ENCODE data around the gene TMEM63B.

Gene TMEM63B

GRCh38 chr6:44079672-44080071, 47.7 kb upstream of the TMEM63B start:
- no peak overlapping the region for H3K4me3 ChIP-seq (ENCODE audit: low read length, poor library complexity, severe bottlenecking)
- no peaks in the 10 kb centered on the region for H4K20me1 ChIP-seq (ENCODE audit: insufficient read depth, low read length, poor library complexity, severe bottlenecking)
- no peaks in the 10 kb centered on the region for H3K9me3 ChIP-seq (ENCODE audit: insufficient read depth, low read depth, low read length)
- peaks cover 19% of the 10 kb centered on the region for H3K4me1 ChIP-seq (ENCODE audit: insufficient read depth, low read length, poor library complexity, severe bottlenecking)
- H3K27me3 ChIP-seq (ENCODE audit: insufficient read depth, low read length, poor library complexity, severe bottlenecking): no peaks in the 10 kb centered on the region
- peak overlapping the region; percentile 52; the same call in 1 of the 2 replicates for H2AFZ ChIP-seq (ENCODE audit: low read length)
- H3K79me2 ChIP-seq (ENCODE audit: insufficient read depth, low read length): no peaks in the 10 kb centered on the region
- no peak overlapping the region for H3K4me2 ChIP-seq (ENCODE audit: low read depth, low read length, poor library complexity, severe bottlenecking)
- H3K36me3 ChIP-seq (ENCODE audit: insufficient read depth, low read length): no peaks in the 10 kb centered on the region
- H3K9ac ChIP-seq (ENCODE audit: low read depth, low read length, poor library complexity, severe bottlenecking): no peak overlapping the region
- H3K9me2 ChIP-seq (replicated peaks; ENCODE audit: low read depth, low read length): no peaks in the 10 kb centered on the region
- TF ChIP-seq EZH2phosphoT487 (IDR thresholded peaks at IDR 0.05; ENCODE audit: borderline replicate concordance): no peak
- TF ChIP-seq, protein P1, sequence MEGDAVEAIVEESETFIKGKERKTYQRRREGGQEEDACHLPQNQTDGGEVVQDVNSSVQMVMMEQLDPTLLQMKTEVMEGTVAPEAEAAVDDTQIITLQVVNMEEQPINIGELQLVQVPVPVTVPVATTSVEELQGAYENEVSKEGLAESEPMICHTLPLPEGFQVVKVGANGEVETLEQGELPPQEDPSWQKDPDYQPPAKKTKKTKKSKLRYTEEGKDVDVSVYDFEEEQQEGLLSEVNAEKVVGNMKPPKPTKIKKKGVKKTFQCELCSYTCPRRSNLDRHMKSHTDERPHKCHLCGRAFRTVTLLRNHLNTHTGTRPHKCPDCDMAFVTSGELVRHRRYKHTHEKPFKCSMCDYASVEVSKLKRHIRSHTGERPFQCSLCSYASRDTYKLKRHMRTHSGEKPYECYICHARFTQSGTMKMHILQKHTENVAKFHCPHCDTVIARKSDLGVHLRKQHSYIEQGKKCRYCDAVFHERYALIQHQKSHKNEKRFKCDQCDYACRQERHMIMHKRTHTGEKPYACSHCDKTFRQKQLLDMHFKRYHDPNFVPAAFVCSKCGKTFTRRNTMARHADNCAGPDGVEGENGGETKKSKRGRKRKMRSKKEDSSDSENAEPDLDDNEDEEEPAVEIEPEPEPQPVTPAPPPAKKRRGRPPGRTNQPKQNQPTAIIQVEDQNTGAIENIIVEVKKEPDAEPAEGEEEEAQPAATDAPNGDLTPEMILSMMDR (conservative IDR thresholded peaks at IDR 0.05; ENCODE audit: low read length): no peak
- H3F3A ChIP-seq (ENCODE audit: low read depth): no peaks in the 10 kb centered on the region

DNA sequence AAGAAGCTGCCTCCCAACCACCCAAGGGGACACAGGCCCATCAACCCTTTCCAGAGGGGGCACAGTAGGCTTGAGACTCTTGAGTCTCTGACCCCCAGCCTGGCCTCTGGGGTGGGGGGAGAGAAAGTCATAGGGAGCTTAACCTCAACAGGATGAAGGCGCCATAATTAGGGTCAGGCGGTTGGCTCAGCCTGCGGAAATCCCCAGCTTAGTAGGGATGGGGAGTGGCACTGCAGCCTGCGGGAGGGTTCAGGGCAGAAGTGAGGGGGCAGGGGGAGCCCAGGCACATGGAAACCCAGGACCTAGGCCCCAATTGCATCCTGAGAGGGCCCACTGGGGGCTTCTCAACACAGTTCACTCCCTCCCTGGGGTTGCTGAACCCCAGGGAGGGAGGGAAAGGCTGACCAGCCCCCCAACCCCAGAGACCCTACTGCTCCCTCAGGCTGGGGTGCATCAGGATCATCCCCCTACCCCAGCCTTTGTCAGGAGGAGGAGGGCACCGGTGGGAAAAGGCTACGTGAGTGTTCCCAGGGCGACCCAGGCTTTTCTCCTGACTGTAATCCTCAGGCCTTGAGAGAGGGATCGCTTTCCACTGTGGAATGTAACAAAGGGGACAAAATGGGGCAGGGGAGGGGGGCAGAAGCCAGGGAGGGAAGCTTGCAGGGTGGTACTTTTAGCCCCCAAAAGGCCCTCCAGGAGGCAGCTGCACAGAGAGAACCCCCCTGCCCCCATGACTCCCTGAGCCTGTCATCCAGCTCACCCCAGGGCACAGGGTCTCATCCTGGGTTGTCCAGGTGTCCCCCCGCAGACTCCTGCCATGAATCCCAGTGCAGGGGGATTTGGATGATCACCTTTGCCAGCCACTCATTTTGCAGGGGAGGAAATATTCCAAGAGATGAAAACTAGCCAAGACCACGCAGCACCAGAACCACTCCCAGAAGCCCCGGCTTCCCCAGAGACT, 46.5 kb upstream of the TMEM63B start:
- no peaks in the 10 kb centered on the region for H3K27me3 ChIP-seq (ENCODE audit: insufficient read depth, low read length, poor library complexity, severe bottlenecking)
- no peaks in the 10 kb centered on the region for H3K36me3 ChIP-seq (ENCODE audit: insufficient read depth, low read length)
- no peaks in the 10 kb centered on the region for H3K9me3 ChIP-seq (ENCODE audit: insufficient read depth, low read depth, low read length)
- no peak overlapping the region for H3K4me2 ChIP-seq (ENCODE audit: low read depth, low read length, poor library complexity, severe bottlenecking)
- H3K79me2 ChIP-seq (ENCODE audit: insufficient read depth, low read length): no peaks in the 10 kb centered on the region
- no peaks in the 10 kb centered on the region for H3K9me2 ChIP-seq (replicated peaks; ENCODE audit: low read depth, low read length)
- no peak overlapping the region for H2AFZ ChIP-seq (ENCODE audit: low read length)
- TF ChIP-seq EZH2phosphoT487 (IDR thresholded peaks at IDR 0.05; ENCODE audit: borderline replicate concordance): no peak
- TF ChIP-seq, protein P1 (conservative IDR thresholded peaks at IDR 0.05; ENCODE audit: low read length): no peak
- peaks cover 17% of the 10 kb centered on the region for H3K4me1 ChIP-seq (ENCODE audit: insufficient read depth, low read length, poor library complexity, severe bottlenecking)
- H4K20me1 ChIP-seq (ENCODE audit: insufficient read depth, low read length, poor library complexity, severe bottlenecking): no peaks in the 10 kb centered on the region
- no peak overlapping the region for H3K4me3 ChIP-seq (ENCODE audit: low read length, poor library complexity, severe bottlenecking)
- no peaks in the 10 kb centered on the region for H3F3A ChIP-seq (ENCODE audit: low read depth)
- no peak overlapping the region for H3K9ac ChIP-seq (ENCODE audit: low read depth, low read length, poor library complexity, severe bottlenecking)

DNA sequence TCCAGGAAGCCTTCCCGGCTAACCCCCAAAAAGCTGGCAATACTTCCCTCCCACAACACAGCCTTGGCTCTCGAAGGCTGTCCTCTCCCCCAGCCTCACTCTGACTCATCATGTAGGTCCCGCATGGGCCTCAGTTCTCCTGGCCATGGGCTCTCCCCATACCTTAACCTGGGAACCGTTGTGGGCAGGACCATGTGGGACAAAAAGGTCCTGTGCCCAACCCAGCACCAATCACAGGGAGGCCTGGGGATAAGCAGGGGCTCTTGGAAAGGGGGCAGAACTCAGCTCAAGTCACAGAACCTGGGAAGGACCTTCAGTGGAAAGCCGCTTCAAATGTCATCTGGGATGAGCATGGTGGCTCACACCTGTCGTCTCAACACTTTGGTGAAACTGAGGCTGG, 45.6 kb upstream of the TMEM63B start:
- Histone ChIP-seq H3K9me2 (replicated peaks; ENCODE audit: low read depth, low read length) (no peaks in the 10 kb centered on the region), H3K9ac (ENCODE audit: low read depth, low read length, poor library complexity, severe bottlenecking) (no peak overlapping the region)
- TF ChIP-seq EZH2phosphoT487 (IDR thresholded peaks at IDR 0.05; ENCODE audit: borderline replicate concordance): no peak
- TF ChIP-seq, protein P1 (conservative IDR thresholded peaks at IDR 0.05; ENCODE audit: low read length): no peak

More for the DNA sequence above, 45.6 kb upstream of the TMEM63B start:
- no peak overlapping the region for H2AFZ ChIP-seq (ENCODE audit: low read length)
- no peaks in the 10 kb centered on the region for H3F3A ChIP-seq (ENCODE audit: low read depth)
- H3K27me3 ChIP-seq (ENCODE audit: insufficient read depth, low read length, poor library complexity, severe bottlenecking): no peaks in the 10 kb centered on the region
- H3K36me3 ChIP-seq (ENCODE audit: insufficient read depth, low read length): no peaks in the 10 kb centered on the region
- H3K79me2 ChIP-seq (ENCODE audit: insufficient read depth, low read length): no peaks in the 10 kb centered on the region
- H4K20me1 ChIP-seq (ENCODE audit: insufficient read depth, low read length, poor library complexity, severe bottlenecking): no peaks in the 10 kb centered on the region
- no peaks in the 10 kb centered on the region for H3K9me3 ChIP-seq (ENCODE audit: insufficient read depth, low read depth, low read length)
- no peak overlapping the region for H3K4me2 ChIP-seq (ENCODE audit: low read depth, low read length, poor library complexity, severe bottlenecking)
- H3K4me1 ChIP-seq (ENCODE audit: insufficient read depth, low read length, poor library complexity, severe bottlenecking): peaks cover 17% of the 10 kb centered on the region
- H3K4me3 ChIP-seq (ENCODE audit: low read length, poor library complexity, severe bottlenecking): no peak overlapping the region

Data from Loucy (cell line).